ENCODE data around the gene PLPP4.

PLPP4 gene

GRCh38 chr10:120613180-120613579 is 156.2 kb downstream of the PLPP4 start:
- Histone ChIP-seq H3K36me3 (no peaks in the 10 kb centered on the region), H3K4me1 (ENCODE audit: control insufficient read depth in 1 of 2, insufficient read depth in 1 of 2, low read depth in 1 of 2, low read length in 1 of 2) (no peaks in the 10 kb centered on the region), H3K27me3 (no peaks in the 10 kb centered on the region), H3K4me3 (ENCODE audit: low read depth in 1 of 2, low read length in 1 of 2) (no peak overlapping the region), H3K27ac (no peak overlapping the region), H3K9me3 (peaks cover 10% of the 10 kb centered on the region)
- TF ChIP-seq, protein P1, sequence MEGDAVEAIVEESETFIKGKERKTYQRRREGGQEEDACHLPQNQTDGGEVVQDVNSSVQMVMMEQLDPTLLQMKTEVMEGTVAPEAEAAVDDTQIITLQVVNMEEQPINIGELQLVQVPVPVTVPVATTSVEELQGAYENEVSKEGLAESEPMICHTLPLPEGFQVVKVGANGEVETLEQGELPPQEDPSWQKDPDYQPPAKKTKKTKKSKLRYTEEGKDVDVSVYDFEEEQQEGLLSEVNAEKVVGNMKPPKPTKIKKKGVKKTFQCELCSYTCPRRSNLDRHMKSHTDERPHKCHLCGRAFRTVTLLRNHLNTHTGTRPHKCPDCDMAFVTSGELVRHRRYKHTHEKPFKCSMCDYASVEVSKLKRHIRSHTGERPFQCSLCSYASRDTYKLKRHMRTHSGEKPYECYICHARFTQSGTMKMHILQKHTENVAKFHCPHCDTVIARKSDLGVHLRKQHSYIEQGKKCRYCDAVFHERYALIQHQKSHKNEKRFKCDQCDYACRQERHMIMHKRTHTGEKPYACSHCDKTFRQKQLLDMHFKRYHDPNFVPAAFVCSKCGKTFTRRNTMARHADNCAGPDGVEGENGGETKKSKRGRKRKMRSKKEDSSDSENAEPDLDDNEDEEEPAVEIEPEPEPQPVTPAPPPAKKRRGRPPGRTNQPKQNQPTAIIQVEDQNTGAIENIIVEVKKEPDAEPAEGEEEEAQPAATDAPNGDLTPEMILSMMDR (IDR thresholded peaks at IDR 0.05), result no peak

DNA sequence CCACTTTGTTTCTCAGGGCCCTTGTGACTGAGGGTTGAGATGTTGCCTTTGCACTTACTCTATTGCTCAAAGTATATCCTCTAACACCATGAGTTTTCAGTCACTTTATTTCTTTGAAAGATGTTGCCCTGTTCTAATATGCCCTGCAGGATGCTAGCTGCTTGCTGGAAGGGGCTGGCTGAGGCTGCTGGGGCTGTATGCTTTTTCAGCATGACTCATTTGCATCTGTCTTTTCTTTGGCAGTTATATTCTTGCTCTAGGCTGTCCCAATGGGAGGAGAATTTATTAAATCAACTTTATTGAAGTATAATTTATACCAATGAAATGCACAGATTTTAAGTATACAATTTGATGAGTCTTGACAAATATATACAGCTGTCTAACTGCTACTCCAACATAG is 157.7 kb downstream of the PLPP4 start:
- H3K4me1 ChIP-seq (ENCODE audit: control insufficient read depth in 1 of 2, insufficient read depth in 1 of 2, low read depth in 1 of 2, low read length in 1 of 2), result no peaks in the 10 kb centered on the region
- no peaks in the 10 kb centered on the region for H3K36me3 ChIP-seq
- no peaks in the 10 kb centered on the region for H3K27me3 ChIP-seq
- TF ChIP-seq, protein P1 (IDR thresholded peaks at IDR 0.05), result no peak
- H3K4me3 ChIP-seq (ENCODE audit: low read depth in 1 of 2, low read length in 1 of 2), result no peak overlapping the region
- H3K9me3 ChIP-seq, result peaks cover 10% of the 10 kb centered on the region
- H3K27ac ChIP-seq, result no peak overlapping the region

- H3K4me3 ChIP-seq (ENCODE audit: low read depth in 1 of 2, low read length in 1 of 2), result no peak overlapping the region
Measured at GRCh38 chr10:120616311-120616911, 159.4 kb downstream of the PLPP4 start.

DNA sequence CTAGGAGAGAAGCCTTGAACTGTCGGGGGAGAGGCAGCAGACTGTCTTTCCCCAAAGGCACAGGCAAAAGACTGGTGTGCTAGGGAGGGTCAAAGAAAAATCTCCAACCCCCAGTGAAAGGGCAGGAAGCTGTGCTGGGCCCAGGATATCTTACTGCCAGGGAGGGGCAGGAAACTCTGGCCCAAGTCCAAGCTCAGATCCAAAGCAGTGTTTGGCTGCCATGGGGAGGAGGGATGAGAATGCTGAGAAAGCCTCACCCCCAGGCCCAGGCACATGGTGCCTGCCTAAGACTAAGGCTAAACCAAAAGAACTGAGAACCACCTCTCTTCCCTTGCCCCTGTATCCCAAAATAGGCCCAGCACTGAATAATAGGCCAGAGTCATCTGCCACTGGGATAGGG is 171.2 kb downstream of the PLPP4 start:
- Histone ChIP-seq H3K4me1 (ENCODE audit: control insufficient read depth in 1 of 2, insufficient read depth in 1 of 2, low read depth in 1 of 2, low read length in 1 of 2) (no peaks in the 10 kb centered on the region), H3K27ac (no peak overlapping the region)

More at GRCh38 chr10:120616311-120616911, 159.4 kb downstream of the PLPP4 start:
- Histone ChIP-seq H3K27me3 (no peaks in the 10 kb centered on the region), H3K9me3 (peaks cover 10% of the 10 kb centered on the region), H3K27ac (no peak overlapping the region), H3K36me3 (no peaks in the 10 kb centered on the region), H3K4me1 (ENCODE audit: control insufficient read depth in 1 of 2, insufficient read depth in 1 of 2, low read depth in 1 of 2, low read length in 1 of 2) (no peaks in the 10 kb centered on the region)
- TF ChIP-seq, protein P1 (IDR thresholded peaks at IDR 0.05), result no peak

GRCh38 chr10:120630266-120630665 is 173.2 kb downstream of the PLPP4 start:
- Histone ChIP-seq H3K9me3 (no peaks in the 10 kb centered on the region), H3K36me3 (no peaks in the 10 kb centered on the region), H3K4me1 (ENCODE audit: control insufficient read depth in 1 of 2, insufficient read depth in 1 of 2, low read depth in 1 of 2, low read length in 1 of 2) (no peaks in the 10 kb centered on the region), H3K4me3 (ENCODE audit: low read depth in 1 of 2, low read length in 1 of 2) (no peak overlapping the region), H3K27me3 (no peaks in the 10 kb centered on the region), H3K27ac (no peak overlapping the region)
- TF ChIP-seq, protein P1 (IDR thresholded peaks at IDR 0.05), result no peak

More for the DNA sequence above, 171.2 kb downstream of the PLPP4 start:
- TF ChIP-seq, protein P1 (IDR thresholded peaks at IDR 0.05), result no peak
- Histone ChIP-seq H3K36me3 (no peaks in the 10 kb centered on the region), H3K27me3 (no peaks in the 10 kb centered on the region), H3K9me3 (no peaks in the 10 kb centered on the region), H3K4me3 (ENCODE audit: low read depth in 1 of 2, low read length in 1 of 2) (no peak overlapping the region)
